Measurements from ENCODE around the gene PARD6B. TPM values are rescaled to one million over a fixed set of nuclear protein-coding genes. Genes with fewer than 3 reads are reported as not detected.

The PARD6B gene
- total and polyA plus RNA-seq, 12 donors = 1.3 to 7.1 (median 3.4) TPM

GRCh38 chr20:50747275-50747674 lies 15.9 kb downstream of the PARD6B start:
- Histone ChIP-seq H3K4me1 (peaks cover 2 to 60% (median 30%) of the 10 kb centered on the region in 9 donors), H3K27me3 (no peaks in the 10 kb centered on the region), H3K9me3 (no peaks in the 10 kb centered on the region), H3K36me3 (peaks cover 0 to 4% (median 0%) of the 10 kb centered on the region in 9 donors), H3K27ac (peak overlapping the region in 1 of 10 donors; percentile 21), H3K4me3 (no peak overlapping the region)
- DNase-seq (no peak), ATAC-seq (no peak)
- intact Hi-C loops (cut with DNase I) = loop anchor here in 8 of 10 donors (5.0 to 10.0 kb wide), 8 partner anchors 92 to 562 kb away; no protein-coding TSS in a partner anchor
- 96 to 97% methylated on average over 2 of the region's 2 CpGs for WGBS, 2 donors
- TF ChIP-seq, protein P1, sequence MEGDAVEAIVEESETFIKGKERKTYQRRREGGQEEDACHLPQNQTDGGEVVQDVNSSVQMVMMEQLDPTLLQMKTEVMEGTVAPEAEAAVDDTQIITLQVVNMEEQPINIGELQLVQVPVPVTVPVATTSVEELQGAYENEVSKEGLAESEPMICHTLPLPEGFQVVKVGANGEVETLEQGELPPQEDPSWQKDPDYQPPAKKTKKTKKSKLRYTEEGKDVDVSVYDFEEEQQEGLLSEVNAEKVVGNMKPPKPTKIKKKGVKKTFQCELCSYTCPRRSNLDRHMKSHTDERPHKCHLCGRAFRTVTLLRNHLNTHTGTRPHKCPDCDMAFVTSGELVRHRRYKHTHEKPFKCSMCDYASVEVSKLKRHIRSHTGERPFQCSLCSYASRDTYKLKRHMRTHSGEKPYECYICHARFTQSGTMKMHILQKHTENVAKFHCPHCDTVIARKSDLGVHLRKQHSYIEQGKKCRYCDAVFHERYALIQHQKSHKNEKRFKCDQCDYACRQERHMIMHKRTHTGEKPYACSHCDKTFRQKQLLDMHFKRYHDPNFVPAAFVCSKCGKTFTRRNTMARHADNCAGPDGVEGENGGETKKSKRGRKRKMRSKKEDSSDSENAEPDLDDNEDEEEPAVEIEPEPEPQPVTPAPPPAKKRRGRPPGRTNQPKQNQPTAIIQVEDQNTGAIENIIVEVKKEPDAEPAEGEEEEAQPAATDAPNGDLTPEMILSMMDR (IDR thresholded peaks at IDR 0.05) = no peak

DNA sequence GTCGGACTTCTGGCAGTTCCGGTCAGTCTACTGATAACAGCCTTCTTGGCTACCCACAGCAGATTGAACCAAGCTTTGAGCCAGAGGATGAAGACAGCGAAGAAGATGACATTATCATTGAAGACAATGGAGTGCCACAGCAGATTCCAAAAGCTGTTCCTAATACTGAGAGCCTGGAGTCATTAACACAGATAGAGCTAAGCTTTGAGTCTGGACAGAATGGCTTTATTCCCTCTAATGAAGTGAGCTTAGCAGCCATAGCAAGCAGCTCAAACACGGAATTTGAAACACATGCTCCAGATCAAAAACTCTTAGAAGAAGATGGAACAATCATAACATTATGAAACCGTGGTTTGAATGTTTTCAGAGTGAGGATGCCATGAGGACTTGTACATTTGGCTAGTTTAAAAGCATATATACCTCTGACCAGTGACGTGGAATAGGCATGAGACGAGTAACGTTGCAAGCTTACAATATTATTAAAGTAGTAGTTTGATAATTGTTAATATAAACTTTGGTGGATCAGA lies 18.8 kb downstream of the PARD6B start:
- no peak for DNase-seq
- Histone ChIP-seq H3K27ac (no peak overlapping the region), H3K9me3 (no peaks in the 10 kb centered on the region), H3K4me1 (peaks cover 0 to 35% (median 11%) of the 10 kb centered on the region in 9 donors), H3K4me3 (no peak overlapping the region), H3K36me3 (peaks cover 0 to 4% (median 0%) of the 10 kb centered on the region in 9 donors), H3K27me3 (no peaks in the 10 kb centered on the region)
- intact Hi-C loops (cut with DNase I) = no loop called here
- ATAC-seq = peak in 1 of 8 donors; percentile 22
- WGBS, 2 donors = 72 to 79% methylated on average over 8 of the region's 8 CpGs
- TF ChIP-seq, protein P1 (IDR thresholded peaks at IDR 0.05) = no peak

DNA sequence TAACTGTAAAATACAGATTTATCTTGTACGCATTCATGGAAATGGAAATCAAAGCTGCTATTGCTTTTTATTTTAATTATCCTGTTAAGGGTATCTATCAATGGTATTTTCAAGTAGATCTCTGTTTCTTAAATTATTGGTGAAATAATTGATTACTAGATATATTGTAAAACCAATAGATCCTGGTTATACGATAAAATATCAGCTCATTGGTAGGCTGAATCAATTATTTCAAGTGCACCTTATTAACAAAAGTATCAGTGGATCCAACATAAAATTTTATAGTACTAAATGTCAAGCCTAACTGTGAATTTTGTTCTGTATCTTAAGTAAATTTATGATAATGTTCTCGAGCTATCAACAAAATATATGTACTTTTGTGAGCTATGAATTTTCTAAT lies 21.8 kb downstream of the PARD6B start:
- WGBS, 2 donors = 94 to 95% methylated on average over 3 of the region's 3 CpGs
- DNase-seq (no peak), ATAC-seq (no peak)
- peaks cover 0 to 13% (median 0%) of the 10 kb centered on the region in 9 donors for H3K4me1 ChIP-seq
- TF ChIP-seq, protein P1 (IDR thresholded peaks at IDR 0.05) = no peak
- intact Hi-C loops (cut with DNase I) = no loop called here
- no peak overlapping the region for H3K27ac ChIP-seq
- no peaks in the 10 kb centered on the region for H3K9me3 ChIP-seq
- no peak overlapping the region for H3K4me3 ChIP-seq
- H3K27me3 ChIP-seq = no peaks in the 10 kb centered on the region
- peaks cover 0 to 4% (median 0%) of the 10 kb centered on the region in 9 donors for H3K36me3 ChIP-seq

DNA sequence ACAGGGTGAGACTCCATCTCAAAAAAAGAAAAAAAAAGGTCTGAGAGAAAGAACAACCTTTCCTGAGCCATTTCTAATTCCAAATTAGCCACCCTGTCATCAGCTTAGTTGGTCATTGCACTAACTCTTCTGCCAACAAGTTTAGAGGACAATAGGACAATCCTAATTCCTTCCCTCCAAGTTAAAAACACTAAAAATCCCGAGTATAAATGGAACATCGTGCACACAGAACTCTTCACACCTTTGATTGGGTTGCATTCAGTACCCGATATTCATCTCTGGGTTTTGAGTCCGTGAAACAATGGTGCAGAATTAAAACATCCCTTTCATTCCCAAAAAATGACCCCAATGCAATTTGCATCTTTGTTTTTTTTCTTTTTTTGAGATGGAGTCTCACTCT lies 23.0 kb downstream of the PARD6B start:
- H3K36me3 ChIP-seq = peaks cover 0 to 4% (median 0%) of the 10 kb centered on the region in 9 donors
- ATAC-seq = no peak
- no peaks in the 10 kb centered on the region for H3K9me3 ChIP-seq
- no peak overlapping the region for H3K4me3 ChIP-seq
- TF ChIP-seq, protein P1 (IDR thresholded peaks at IDR 0.05) = no peak
- no peaks in the 10 kb centered on the region for H3K27me3 ChIP-seq
- peaks cover 0 to 7% (median 0%) of the 10 kb centered on the region in 9 donors for H3K4me1 ChIP-seq
- WGBS, 2 donors = 87 to 92% methylated on average over 4 of the region's 4 CpGs
- no peak overlapping the region for H3K27ac ChIP-seq
- DNase-seq = no peak
- intact Hi-C loops (cut with DNase I) = no loop called here

Data from heart right ventricle (tissue), 16 donors.